ENCODE results near the gene DEPDC1. TPM values are rescaled to one million over a fixed set of nuclear protein-coding genes. Genes with fewer than 3 reads are reported as not detected.

DEPDC1 gene
- total RNA-seq, 2 experiments from 2014 or later = 15.7 to 16.0 TPM

- DNase-seq (no peak), ATAC-seq (no peak)
- Mint-ChIP-seq H3K27ac (no peak overlapping the region), H3K4me1 (ENCODE audit: low read depth) (no peaks in the 10 kb centered on the region), H3K4me3 (no peak overlapping the region), H3K9me3 (no peaks in the 10 kb centered on the region), H3K27me3 (no peaks in the 10 kb centered on the region), H3K36me3 (ENCODE audit: low read depth) (no peaks in the 10 kb centered on the region)
- CTCF ChIA-PET = no interaction called here
- POLR2A ChIA-PET = no interaction called here
- TF ChIP-seq, protein P1, sequence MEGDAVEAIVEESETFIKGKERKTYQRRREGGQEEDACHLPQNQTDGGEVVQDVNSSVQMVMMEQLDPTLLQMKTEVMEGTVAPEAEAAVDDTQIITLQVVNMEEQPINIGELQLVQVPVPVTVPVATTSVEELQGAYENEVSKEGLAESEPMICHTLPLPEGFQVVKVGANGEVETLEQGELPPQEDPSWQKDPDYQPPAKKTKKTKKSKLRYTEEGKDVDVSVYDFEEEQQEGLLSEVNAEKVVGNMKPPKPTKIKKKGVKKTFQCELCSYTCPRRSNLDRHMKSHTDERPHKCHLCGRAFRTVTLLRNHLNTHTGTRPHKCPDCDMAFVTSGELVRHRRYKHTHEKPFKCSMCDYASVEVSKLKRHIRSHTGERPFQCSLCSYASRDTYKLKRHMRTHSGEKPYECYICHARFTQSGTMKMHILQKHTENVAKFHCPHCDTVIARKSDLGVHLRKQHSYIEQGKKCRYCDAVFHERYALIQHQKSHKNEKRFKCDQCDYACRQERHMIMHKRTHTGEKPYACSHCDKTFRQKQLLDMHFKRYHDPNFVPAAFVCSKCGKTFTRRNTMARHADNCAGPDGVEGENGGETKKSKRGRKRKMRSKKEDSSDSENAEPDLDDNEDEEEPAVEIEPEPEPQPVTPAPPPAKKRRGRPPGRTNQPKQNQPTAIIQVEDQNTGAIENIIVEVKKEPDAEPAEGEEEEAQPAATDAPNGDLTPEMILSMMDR (IDR thresholded peaks at IDR 0.05) = no peak
- intact Hi-C loops (cut with micrococcal nuclease) = no loop called here
Observed at GRCh38 chr1:68429233-68429808, 67.6 kb downstream of the DEPDC1 start.

- Mint-ChIP-seq H3K9me3 (no peaks in the 10 kb centered on the region), H3K4me1 (ENCODE audit: low read depth) (no peaks in the 10 kb centered on the region), H3K36me3 (ENCODE audit: low read depth) (no peaks in the 10 kb centered on the region), H3K4me3 (no peak overlapping the region), H3K27me3 (no peaks in the 10 kb centered on the region), H3K27ac (no peak overlapping the region)
- ChIA-PET CTCF (no interaction called here), POLR2A (no interaction called here)
- TF ChIP-seq, protein P1 (IDR thresholded peaks at IDR 0.05) = no peak
- ATAC-seq = no peak
- intact Hi-C loops (cut with micrococcal nuclease) = no loop called here
- DNase-seq = no peak
Observed at GRCh38 chr1:68426594-68426993, 70.3 kb downstream of the DEPDC1 start.

Other genes starting within 250 kb of the DEPDC1 start
- not detected for gene RPE65, start 47.1 kb downstream of the DEPDC1 start, total RNA-seq